ENCODE results near the gene PLEKHG4B.

PLEKHG4B gene

GRCh38 chr5:77957-78804 lies 13.8 kb upstream of the PLEKHG4B start:
- TF ChIP-seq TAF1 (IDR thresholded peaks at IDR 0.05; ENCODE audit: low read depth) (0 out of 2 replicates have a peak, but pooled peaks have one; percentile 37), NFIC (IDR thresholded peaks at IDR 0.05) (peak; percentile 60; the same call in 1 of the 2 replicates), MAX (IDR thresholded peaks at IDR 0.05) (peak; percentile 51), EP300 (IDR thresholded peaks at IDR 0.05; ENCODE audit: borderline replicate concordance) (peak; percentile 91), CEBPB (IDR thresholded peaks at IDR 0.05) (no peak), ZBTB7A (IDR thresholded peaks at IDR 0.05; ENCODE audit: low read depth) (no peak), TEAD4 (IDR thresholded peaks at IDR 0.05) (peak; percentile 96), RAD21 (IDR thresholded peaks at IDR 0.05; ENCODE audit: low read depth) (peak; percentile 63), CREB1 (IDR thresholded peaks at IDR 0.05; ENCODE audit: low read depth) (no peak), EGR1 (IDR thresholded peaks at IDR 0.05) (peak; percentile 51; the same call in 1 of the 2 replicates), YY1 (IDR thresholded peaks at IDR 0.05; ENCODE audit: low read depth) (peak; percentile 61), FOXM1 (IDR thresholded peaks at IDR 0.05; ENCODE audit: borderline replicate concordance, low read depth) (peak; percentile 82; the same call in 1 of the 2 replicates), TCF12 (IDR thresholded peaks at IDR 0.05; ENCODE audit: low read depth) (peak; percentile 89)
- TF ChIP-seq, protein P1, sequence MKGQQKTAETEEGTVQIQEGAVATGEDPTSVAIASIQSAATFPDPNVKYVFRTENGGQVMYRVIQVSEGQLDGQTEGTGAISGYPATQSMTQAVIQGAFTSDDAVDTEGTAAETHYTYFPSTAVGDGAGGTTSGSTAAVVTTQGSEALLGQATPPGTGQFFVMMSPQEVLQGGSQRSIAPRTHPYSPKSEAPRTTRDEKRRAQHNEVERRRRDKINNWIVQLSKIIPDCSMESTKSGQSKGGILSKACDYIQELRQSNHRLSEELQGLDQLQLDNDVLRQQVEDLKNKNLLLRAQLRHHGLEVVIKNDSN (IDR thresholded peaks at IDR 0.05), result 0 out of 2 replicates have a peak, but pooled peaks have one; percentile 4
- TF ChIP-seq, protein P2, sequence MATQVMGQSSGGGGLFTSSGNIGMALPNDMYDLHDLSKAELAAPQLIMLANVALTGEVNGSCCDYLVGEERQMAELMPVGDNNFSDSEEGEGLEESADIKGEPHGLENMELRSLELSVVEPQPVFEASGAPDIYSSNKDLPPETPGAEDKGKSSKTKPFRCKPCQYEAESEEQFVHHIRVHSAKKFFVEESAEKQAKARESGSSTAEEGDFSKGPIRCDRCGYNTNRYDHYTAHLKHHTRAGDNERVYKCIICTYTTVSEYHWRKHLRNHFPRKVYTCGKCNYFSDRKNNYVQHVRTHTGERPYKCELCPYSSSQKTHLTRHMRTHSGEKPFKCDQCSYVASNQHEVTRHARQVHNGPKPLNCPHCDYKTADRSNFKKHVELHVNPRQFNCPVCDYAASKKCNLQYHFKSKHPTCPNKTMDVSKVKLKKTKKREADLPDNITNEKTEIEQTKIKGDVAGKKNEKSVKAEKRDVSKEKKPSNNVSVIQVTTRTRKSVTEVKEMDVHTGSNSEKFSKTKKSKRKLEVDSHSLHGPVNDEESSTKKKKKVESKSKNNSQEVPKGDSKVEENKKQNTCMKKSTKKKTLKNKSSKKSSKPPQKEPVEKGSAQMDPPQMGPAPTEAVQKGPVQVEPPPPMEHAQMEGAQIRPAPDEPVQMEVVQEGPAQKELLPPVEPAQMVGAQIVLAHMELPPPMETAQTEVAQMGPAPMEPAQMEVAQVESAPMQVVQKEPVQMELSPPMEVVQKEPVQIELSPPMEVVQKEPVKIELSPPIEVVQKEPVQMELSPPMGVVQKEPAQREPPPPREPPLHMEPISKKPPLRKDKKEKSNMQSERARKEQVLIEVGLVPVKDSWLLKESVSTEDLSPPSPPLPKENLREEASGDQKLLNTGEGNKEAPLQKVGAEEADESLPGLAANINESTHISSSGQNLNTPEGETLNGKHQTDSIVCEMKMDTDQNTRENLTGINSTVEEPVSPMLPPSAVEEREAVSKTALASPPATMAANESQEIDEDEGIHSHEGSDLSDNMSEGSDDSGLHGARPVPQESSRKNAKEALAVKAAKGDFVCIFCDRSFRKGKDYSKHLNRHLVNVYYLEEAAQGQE (IDR thresholded peaks at IDR 0.05; ENCODE audit: low read depth), result no peak

DNA sequence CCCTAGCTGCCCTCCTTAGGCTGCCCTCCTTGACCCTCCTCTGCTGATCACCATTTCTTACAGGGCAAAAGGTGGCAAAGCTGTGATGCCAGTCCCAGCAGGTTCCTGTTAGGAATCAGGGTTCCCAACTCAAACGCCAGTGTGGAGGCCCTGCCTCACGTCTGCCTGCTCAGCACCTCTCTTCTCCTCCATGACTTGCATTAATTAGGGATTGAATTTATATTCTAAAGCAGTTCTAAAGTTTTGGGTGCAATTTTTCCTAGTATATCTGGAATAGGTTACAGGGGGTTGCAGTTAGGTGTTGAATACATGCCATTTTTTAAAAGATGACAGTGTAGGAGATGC lies 13.2 kb upstream of the PLEKHG4B start:
- TF ChIP-seq, protein P1 (IDR thresholded peaks at IDR 0.05), result no peak
- no peak for TF ChIP-seq YY1 (IDR thresholded peaks at IDR 0.05; ENCODE audit: low read depth)
- TF ChIP-seq, protein P2 (IDR thresholded peaks at IDR 0.05; ENCODE audit: low read depth), result no peak
- TF ChIP-seq CEBPB (IDR thresholded peaks at IDR 0.05), result no peak

GRCh38 chr5:79263-79662 lies 12.7 kb upstream of the PLEKHG4B start:
- no peak for TF ChIP-seq CEBPB (IDR thresholded peaks at IDR 0.05)
- no peak for TF ChIP-seq TEAD4 (IDR thresholded peaks at IDR 0.05)
- no peak for TF ChIP-seq CREB1 (IDR thresholded peaks at IDR 0.05; ENCODE audit: low read depth)
- no peak for TF ChIP-seq RAD21 (IDR thresholded peaks at IDR 0.05; ENCODE audit: low read depth)
- no peak for TF ChIP-seq EGR1 (IDR thresholded peaks at IDR 0.05)

GRCh38 chr5:79821-80220 lies 12.1 kb upstream of the PLEKHG4B start:
- no peak for TF ChIP-seq TCF12 (IDR thresholded peaks at IDR 0.05; ENCODE audit: low read depth)
- TF ChIP-seq, protein P2 (IDR thresholded peaks at IDR 0.05; ENCODE audit: low read depth), result no peak
- TF ChIP-seq, protein P1 (IDR thresholded peaks at IDR 0.05), result no peak
- TF ChIP-seq ZBTB7A (IDR thresholded peaks at IDR 0.05; ENCODE audit: low read depth), result no peak
- TF ChIP-seq YY1 (IDR thresholded peaks at IDR 0.05; ENCODE audit: low read depth), result no peak
- no peak for TF ChIP-seq FOXM1 (IDR thresholded peaks at IDR 0.05; ENCODE audit: borderline replicate concordance, low read depth)
- TF ChIP-seq MAX (IDR thresholded peaks at IDR 0.05), result no peak
- no peak for TF ChIP-seq CEBPB (IDR thresholded peaks at IDR 0.05)
- no peak for TF ChIP-seq CREB1 (IDR thresholded peaks at IDR 0.05; ENCODE audit: low read depth)
- no peak for TF ChIP-seq RAD21 (IDR thresholded peaks at IDR 0.05; ENCODE audit: low read depth)
- TF ChIP-seq EP300 (IDR thresholded peaks at IDR 0.05; ENCODE audit: borderline replicate concordance), result no peak
- TF ChIP-seq EGR1 (IDR thresholded peaks at IDR 0.05), result no peak
- no peak for TF ChIP-seq TEAD4 (IDR thresholded peaks at IDR 0.05)

Data from Ishikawa (cell line).